ENCODE results near the gene LAPTM4A. TPM values are rescaled to one million over a fixed set of nuclear protein-coding genes. Genes with fewer than 3 reads are reported as not detected.
A peak's percentile ranks its signal among the peaks of the same experiment; 100 is the strongest.

LAPTM4A gene
- total and polyA plus RNA-seq, 10 donors, result 54.9 to 158 (median 113) TPM

DNA sequence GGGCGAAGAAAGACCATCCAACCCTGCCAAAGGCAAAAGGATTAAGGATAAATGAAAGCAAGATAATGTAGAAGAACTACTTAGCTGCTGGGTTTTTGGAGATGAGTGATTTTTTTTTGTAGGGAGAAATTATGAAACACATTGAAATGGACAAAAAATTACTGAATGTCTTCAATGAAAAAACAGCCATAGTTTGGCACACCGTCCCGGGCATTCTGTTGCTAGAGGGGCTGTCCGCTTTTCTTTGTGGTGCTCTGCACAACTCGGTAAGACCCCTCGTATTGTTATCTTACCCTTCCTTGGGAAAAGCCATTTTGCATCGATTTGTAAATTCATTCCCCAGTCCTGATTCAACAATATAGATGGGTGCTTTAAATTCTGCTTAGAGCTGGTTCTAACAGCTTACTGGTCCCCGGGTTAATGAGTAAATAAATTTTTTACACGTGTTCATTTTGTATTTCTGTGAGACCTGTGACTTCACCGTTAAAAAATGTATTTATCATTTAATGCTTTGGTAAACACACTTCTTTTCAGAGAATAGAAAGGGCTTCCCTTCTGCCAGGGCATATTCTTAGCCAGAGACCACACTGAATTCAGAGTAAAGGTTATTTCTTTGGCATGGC is 912 bp upstream of the LAPTM4A start:
- intact Hi-C loops (cut with DNase I; ENCODE audit: low total_unique reads), result no loop called here
- no peak for TF ChIP-seq POLR2A (IDR thresholded peaks at IDR 0.05)
- no peak for TF ChIP-seq CTCF (IDR thresholded peaks at IDR 0.05 in 8 of 11, conservative IDR thresholded peaks at IDR 0.05 in 3 of 11)
- no peak for TF ChIP-seq POLR2AphosphoS5 (IDR thresholded peaks at IDR 0.05)
- Histone ChIP-seq H3K9me3 (no peaks in the 10 kb centered on the region), H3K4me3 (peak overlapping the region; percentile 35 to 82 (median 66)), H3K27ac (peak overlapping the region; percentile 93 to 99 (median 97)), H3K36me3 (no peaks in the 10 kb centered on the region), H3K4me1 (peaks cover 22 to 46% (median 40%) of the 10 kb centered on the region in 6 donors), H3K27me3 (replicated peaks in 1 of 7) (peaks cover 0 to 19% (median 0%) of the 10 kb centered on the region in 7 donors)
- WGBS, 5 donors, result 4 to 8% (median 6%) methylated on average over 10 of the region's 10 CpGs
- no peak for DNase-seq

DNA sequence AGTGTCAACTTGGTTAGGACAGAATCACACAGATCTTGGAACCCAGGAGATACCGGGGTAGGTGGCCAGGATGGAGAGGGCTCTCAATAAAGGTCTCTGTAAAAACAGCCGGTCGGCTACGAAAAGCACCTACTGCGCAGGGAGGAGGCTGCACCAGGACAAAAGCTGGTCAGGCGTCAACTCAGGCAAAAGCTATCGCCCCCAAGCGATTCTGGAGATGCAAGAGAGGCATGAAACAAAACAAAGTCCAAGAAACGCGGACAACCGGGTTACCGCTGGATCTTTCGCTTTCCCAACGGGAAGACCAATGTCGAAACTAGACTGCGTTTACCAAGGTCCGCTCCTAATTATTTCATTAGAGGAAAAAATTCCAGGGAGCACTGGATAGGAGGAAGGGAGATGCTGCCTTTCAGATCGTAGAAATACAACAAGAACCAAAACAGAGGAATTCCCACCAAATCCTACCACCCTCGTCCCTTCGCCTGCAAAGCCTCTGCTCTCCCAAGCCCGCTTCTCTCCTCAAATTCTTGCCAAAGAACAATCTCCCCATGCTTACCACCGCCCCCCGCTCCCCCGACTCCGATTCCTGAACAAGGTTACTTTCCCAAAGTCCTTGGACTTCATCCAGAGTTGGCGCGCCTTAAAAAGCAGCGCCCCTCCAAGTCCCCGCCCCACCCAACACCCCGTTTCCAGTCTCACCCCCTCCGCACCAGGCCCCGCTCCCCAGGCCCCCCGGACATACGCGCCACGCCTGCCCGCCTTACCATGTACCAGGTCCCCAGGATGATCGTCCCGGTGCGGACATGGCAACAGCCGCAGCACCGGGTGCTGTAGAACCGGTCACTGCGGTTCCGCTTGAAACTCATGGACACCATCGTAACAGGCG is 539 bp downstream of the LAPTM4A start:
- 0 to 1% (median 1%) methylated on average over 44 to 47 of the region's 47 CpGs for WGBS, 5 donors
- DNase-seq, result peak; percentile 84
- Histone ChIP-seq H3K4me3 (peak overlapping the region; percentile 59 to 82 (median 70)), H3K36me3 (peaks cover 0 to 10% (median 0%) of the 10 kb centered on the region in 6 donors), H3K4me1 (peaks cover 22 to 57% (median 40%) of the 10 kb centered on the region in 6 donors), H3K27me3 (replicated peaks in 1 of 7) (peaks cover 0 to 18% (median 0%) of the 10 kb centered on the region in 7 donors), H3K27ac (peak overlapping the region; percentile 93 to 99 (median 97)), H3K9me3 (no peaks in the 10 kb centered on the region)
- TF ChIP-seq POLR2A (IDR thresholded peaks at IDR 0.05) (peak in 1 of 3 donors; percentile 17), CTCF (IDR thresholded peaks at IDR 0.05 in 8 of 11, conservative IDR thresholded peaks at IDR 0.05 in 3 of 11) (no peak), POLR2AphosphoS5 (IDR thresholded peaks at IDR 0.05) (peak in 1 of 3 donors; percentile 58)
- intact Hi-C loops (cut with DNase I; ENCODE audit: low total_unique reads), result no loop called here

- intact Hi-C loops (cut with DNase I; ENCODE audit: low total_unique reads), result no loop called here
- peak in 1 of 3 donors; percentile 82 for TF ChIP-seq POLR2AphosphoS5 (IDR thresholded peaks at IDR 0.05)
- peak in 1 of 3 donors; percentile 42 for TF ChIP-seq POLR2A (IDR thresholded peaks at IDR 0.05)
- no peak for TF ChIP-seq CTCF (IDR thresholded peaks at IDR 0.05 in 8 of 11, conservative IDR thresholded peaks at IDR 0.05 in 3 of 11)
- peaks cover 0 to 14% (median 0%) of the 10 kb centered on the region in 6 donors for H3K36me3 ChIP-seq
- H3K27me3 ChIP-seq (replicated peaks in 1 of 7), result peaks cover 0 to 11% (median 0%) of the 10 kb centered on the region in 7 donors
- peak overlapping the region; percentile 93 to 99 (median 97) for H3K27ac ChIP-seq
- DNase-seq, result no peak
- no peaks in the 10 kb centered on the region for H3K9me3 ChIP-seq
- peaks cover 22 to 64% (median 43%) of the 10 kb centered on the region in 6 donors for H3K4me1 ChIP-seq
- WGBS, 5 donors, result 0 to 2% (median 1%) methylated on average over 10 of the region's 10 CpGs
- H3K4me3 ChIP-seq, result peak overlapping the region; percentile 59 to 82 (median 70)
Observed at GRCh38 chr2:20050104-20050645, 1.3 kb downstream of the LAPTM4A start.

All from spleen (tissue), 11 donors.